ENCODE measurements around the gene JAK2.

The JAK2 gene

GRCh38 chr9:5140151-5140550, 155.1 kb downstream of the JAK2 start:
- TF ChIP-seq CTCF (IDR thresholded peaks at IDR 0.05) = no peak

- no peak for TF ChIP-seq CTCF (IDR thresholded peaks at IDR 0.05)
Measured at GRCh38 chr9:5144217-5144616, 159.1 kb downstream of the JAK2 start.

GRCh38 chr9:5146241-5146640, 161.2 kb downstream of the JAK2 start:
- no peak for TF ChIP-seq CTCF (IDR thresholded peaks at IDR 0.05)
